Endodermal cell (in vitro differentiated cells): Measurements from ENCODE around the gene SREBF1. TPM values are rescaled to one million over a fixed set of nuclear protein-coding genes. Genes with fewer than 3 reads are reported as not detected.

ENCODE experiments used
- DNase-seq: peaks from one replicate; pipeline ENCODE4 v3.0.0-alpha.2; 2017
- H3K27ac ChIP-seq: 2 replicates; pipeline ENCODE4 v1.5.1; 2013; ENCODE audit warnings: mild to moderate bottlenecking, low read depth, low read length, moderate library complexity
- H3K27me3 ChIP-seq: 2 replicates; pipeline ENCODE4 v1.6.1; 2013; ENCODE audit warnings: mild to moderate bottlenecking, low read length, moderate library complexity; ENCODE audit not compliant: insufficient read depth, control insufficient read depth, poor library complexity, severe bottlenecking
- H3K36me3 ChIP-seq: 2 replicates; pipeline ENCODE4 v1.7.0; 2013; ENCODE audit warnings: mild to moderate bottlenecking, low read length, moderate library complexity; ENCODE audit not compliant: control insufficient read depth, insufficient read depth
- H3K4me1 ChIP-seq: one replicate; pipeline ENCODE4 v1.7.0; 2013; ENCODE audit warnings: low read length; ENCODE audit not compliant: control insufficient read depth, insufficient read depth
- H3K4me3 ChIP-seq: 2 replicates; pipeline ENCODE4 v1.5.1; 2013; ENCODE audit warnings: mild to moderate bottlenecking, low read length, moderate library complexity
- H3K9ac ChIP-seq: 2 replicates; pipeline ENCODE4 v1.6.1; 2013; ENCODE audit warnings: mild to moderate bottlenecking, low read length, moderate library complexity; ENCODE audit not compliant: poor library complexity, severe bottlenecking; ENCODE audit errors: extremely low read depth
- H3K9me3 ChIP-seq: 2 replicates; pipeline ENCODE4 v1.6.1; 2013; ENCODE audit warnings: mild to moderate bottlenecking, low read length, moderate library complexity; ENCODE audit not compliant: control insufficient read depth
- H3K27ac Mint-ChIP-seq: 2 replicates; pipeline ENCODE4 v1.8.0; 2020; ENCODE audit warnings: mixed read lengths
- H3K27me3 Mint-ChIP-seq: 2 replicates; pipeline ENCODE4 v1.8.0; 2021; ENCODE audit warnings: mild to moderate bottlenecking, mixed read lengths; ENCODE audit not compliant: insufficient read depth
- H3K36me3 Mint-ChIP-seq: 2 replicates; pipeline ENCODE4 v1.8.0; 2020; ENCODE audit warnings: low read depth, mixed read lengths
- H3K4me1 Mint-ChIP-seq: 2 replicates; pipeline ENCODE4 v1.8.0; 2020; ENCODE audit warnings: mixed read lengths
- H3K4me3 Mint-ChIP-seq: 2 replicates; pipeline ENCODE4 v1.8.0; 2020; ENCODE audit warnings: mild to moderate bottlenecking, moderate library complexity, mixed read lengths
- H3K9me3 Mint-ChIP-seq: 2 replicates; pipeline ENCODE4 v1.8.0; 2020; ENCODE audit warnings: mild to moderate bottlenecking, mixed read lengths
- WGBS, 2 experiments: methylation state at CpG; one replicate each; pipeline versions ENCODE4 v1.1.5 to v1.1.7; 2013; ENCODE audit warnings: missing lambda C conversion rate in 2 of 2, mixed read lengths in 1 of 2; ENCODE audit not compliant: insufficient coverage in 1 of 2, insufficient read length in 1 of 2; 5-methylcytosine and 5-hydroxymethylcytosine counted together
- total RNA-seq, 2 donors: library from RNA; stranded (reverse); fragmentation: NEBNext Ultra II Directional in 1 of 2; extraction: Animal tissue kit (Norgen Biotek cat#: 25700) in 1 of 2; gene quantifications; 2 replicates in 1 of 2; 3 replicates in 1 of 2; pipeline ENCODE4 v1.2.1, GENCODE V29; 2021
- TF ChIP-seq, protein P1 (sequence below): fragments of 200-600 bp; sonication (generic); conservative IDR thresholded peaks from 2 replicates; pipeline ENCODE4 v1.5.0; 2021; ENCODE audit warnings: antibody characterized with exemption, mild to moderate bottlenecking

The SREBF1 gene
- total RNA-seq, 2 donors from 2014 or later, result 39.0 to 58.2 TPM

DNA sequence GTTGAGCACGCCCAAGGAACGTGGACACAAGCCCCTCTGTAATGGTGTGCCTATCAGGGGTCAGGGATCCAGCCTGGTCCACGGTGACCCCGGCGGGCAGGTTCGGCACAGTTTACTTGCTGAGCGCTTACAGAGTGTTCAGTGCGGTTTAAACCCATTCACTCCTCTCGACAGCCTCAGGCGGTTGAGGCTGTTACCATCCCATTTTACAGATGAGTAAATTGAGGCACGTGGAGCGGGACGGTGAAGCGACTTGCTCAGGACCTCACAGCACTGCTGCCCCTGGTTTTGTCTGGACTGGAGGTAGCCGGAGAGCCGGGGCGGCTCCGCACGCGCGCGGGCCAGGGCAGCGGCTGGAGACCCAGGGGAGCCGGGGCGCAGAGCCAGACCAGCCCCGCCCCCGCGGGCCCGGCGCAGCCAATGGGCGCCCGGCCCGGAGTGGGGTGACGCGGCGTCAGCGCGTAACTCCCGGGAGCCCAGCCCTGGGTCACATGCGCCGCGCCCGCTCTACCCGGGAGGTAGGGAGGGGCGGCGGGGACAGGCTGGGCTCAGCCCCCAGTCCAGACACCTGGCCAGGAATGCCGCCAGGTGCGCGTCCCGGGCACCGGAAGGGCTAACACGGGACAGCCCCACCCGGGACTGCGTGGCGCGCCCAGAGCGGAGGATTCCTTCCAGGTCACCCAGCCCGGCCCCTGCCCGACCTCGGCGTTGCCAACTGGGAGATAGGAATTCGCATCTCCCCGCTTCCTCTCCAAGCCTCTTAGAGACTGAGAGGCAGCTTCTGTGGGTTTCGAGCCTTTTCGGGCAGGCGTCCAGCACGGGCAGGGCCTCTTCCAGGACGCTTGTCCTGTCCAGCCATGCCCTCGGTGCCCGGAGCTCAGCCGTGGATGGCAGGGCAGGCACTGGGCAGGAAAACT lies 3.3 kb upstream of the SREBF1 start:
- Histone ChIP-seq H3K36me3 (no peaks in the 10 kb centered on the region), H3K4me3 (peak overlapping the region; percentile 70), H3K9me3 (no peaks in the 10 kb centered on the region), H3K4me1 (peaks cover 12% of the 10 kb centered on the region), H3K9ac (peak overlapping the region; percentile 64), H3K27me3 (no peaks in the 10 kb centered on the region), H3K27ac (peak overlapping the region; percentile 81)
- H3K36me3 Mint-ChIP-seq, result no peaks in the 10 kb centered on the region
- TF ChIP-seq, protein P1, sequence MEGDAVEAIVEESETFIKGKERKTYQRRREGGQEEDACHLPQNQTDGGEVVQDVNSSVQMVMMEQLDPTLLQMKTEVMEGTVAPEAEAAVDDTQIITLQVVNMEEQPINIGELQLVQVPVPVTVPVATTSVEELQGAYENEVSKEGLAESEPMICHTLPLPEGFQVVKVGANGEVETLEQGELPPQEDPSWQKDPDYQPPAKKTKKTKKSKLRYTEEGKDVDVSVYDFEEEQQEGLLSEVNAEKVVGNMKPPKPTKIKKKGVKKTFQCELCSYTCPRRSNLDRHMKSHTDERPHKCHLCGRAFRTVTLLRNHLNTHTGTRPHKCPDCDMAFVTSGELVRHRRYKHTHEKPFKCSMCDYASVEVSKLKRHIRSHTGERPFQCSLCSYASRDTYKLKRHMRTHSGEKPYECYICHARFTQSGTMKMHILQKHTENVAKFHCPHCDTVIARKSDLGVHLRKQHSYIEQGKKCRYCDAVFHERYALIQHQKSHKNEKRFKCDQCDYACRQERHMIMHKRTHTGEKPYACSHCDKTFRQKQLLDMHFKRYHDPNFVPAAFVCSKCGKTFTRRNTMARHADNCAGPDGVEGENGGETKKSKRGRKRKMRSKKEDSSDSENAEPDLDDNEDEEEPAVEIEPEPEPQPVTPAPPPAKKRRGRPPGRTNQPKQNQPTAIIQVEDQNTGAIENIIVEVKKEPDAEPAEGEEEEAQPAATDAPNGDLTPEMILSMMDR, result no peak
- H3K4me1 Mint-ChIP-seq, result peaks cover 40% of the 10 kb centered on the region
- peak overlapping the region; percentile 53 for H3K4me3 Mint-ChIP-seq
- H3K27ac Mint-ChIP-seq, result peak overlapping the region; percentile 96
- H3K9me3 Mint-ChIP-seq, result no peaks in the 10 kb centered on the region
- 13 to 16% methylated on average over 34 to 71 of the region's 71 CpGs for WGBS, 2 experiments
- peak; percentile 98 for DNase-seq
- H3K27me3 Mint-ChIP-seq, result no peaks in the 10 kb centered on the region

DNA sequence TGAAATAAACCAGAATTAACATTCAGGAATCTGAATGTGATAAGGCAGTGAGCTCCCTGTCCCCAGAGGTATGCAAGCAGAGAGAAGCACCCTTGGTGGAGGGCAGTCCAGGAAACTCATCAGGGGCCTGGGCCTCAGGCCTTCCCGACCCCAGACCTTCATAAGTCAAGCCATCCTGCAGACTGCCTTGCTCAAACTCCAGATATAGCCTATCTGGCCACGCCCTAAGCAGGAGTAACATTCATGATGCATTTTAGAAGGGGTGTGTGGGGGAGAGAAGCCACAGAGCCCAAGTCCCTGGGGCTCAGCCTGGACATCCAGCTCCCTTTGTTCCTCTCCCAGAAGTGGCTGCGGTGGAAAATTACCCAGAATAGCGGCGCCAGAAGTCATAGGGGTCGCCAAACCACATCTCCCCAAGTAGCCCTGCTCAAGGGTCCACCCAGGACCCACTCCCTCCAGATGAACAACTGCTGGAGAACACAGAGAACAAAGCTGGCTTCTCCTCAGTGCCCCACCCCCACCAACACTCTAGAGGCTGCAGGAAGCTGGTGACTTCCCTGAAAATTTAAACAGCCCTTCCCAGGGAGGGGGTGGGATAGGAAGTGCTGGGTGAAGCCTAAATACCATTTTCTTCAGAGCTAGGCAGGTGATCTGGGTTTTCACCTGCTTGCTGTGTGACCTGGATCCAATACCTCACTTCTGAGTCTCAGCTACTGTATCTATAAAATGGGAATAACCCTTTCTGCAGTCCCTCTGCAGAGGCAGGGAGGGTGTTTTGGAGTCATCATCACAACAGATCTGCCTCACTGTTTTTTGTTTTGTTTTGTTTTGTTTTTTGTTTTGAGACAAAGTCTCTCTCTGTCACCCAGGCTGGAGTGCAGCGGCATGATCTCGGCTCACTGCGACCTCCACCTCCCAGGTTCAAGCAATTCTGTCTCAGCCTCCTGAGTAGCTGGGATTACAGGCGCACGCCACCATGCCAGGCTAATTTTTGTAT lies 1.5 kb upstream of the SREBF1 start:
- H3K27ac ChIP-seq, result peak overlapping the region; percentile 90

More for the DNA sequence above, 1.5 kb upstream of the SREBF1 start:
- peaks cover 10% of the 10 kb centered on the region for H3K36me3 Mint-ChIP-seq
- H3K4me1 Mint-ChIP-seq, result peaks cover 46% of the 10 kb centered on the region
- no peaks in the 10 kb centered on the region for H3K27me3 Mint-ChIP-seq
- Histone ChIP-seq H3K36me3 (peaks cover 5% of the 10 kb centered on the region), H3K4me3 (no peak overlapping the region), H3K9ac (peak overlapping the region; percentile 22), H3K9me3 (no peaks in the 10 kb centered on the region), H3K4me1 (peaks cover 12% of the 10 kb centered on the region), H3K27me3 (no peaks in the 10 kb centered on the region)
- no peaks in the 10 kb centered on the region for H3K9me3 Mint-ChIP-seq
- peak; percentile 93 for DNase-seq
- TF ChIP-seq, protein P1, result no peak
- peak overlapping the region; percentile 99 for H3K27ac Mint-ChIP-seq
- peak overlapping the region; percentile 74 for H3K4me3 Mint-ChIP-seq
- 72 to 90% methylated on average over 6 to 11 of the region's 11 CpGs for WGBS, 2 experiments
